H9 (cell line): ENCODE measurements around the gene PTPRC. TPM values are rescaled to one million over a fixed set of nuclear protein-coding genes. Genes with fewer than 3 reads are reported as not detected.

Experiments
- DNase-seq: peaks from one replicate; pipeline ENCODE4 v3.0.0-alpha.2; 2017
- H2AFZ ChIP-seq: one replicate; pipeline ENCODE4 v1.6.1; 2013; ENCODE audit warnings: mild to moderate bottlenecking, low read length, control low read depth, moderate library complexity
- H2AK5ac ChIP-seq: 2 replicates; pipeline ENCODE4 v1.6.1; 2013; ENCODE audit warnings: low read length, control low read depth, mixed read lengths; ENCODE audit not compliant: insufficient read length
- H2BK120ac ChIP-seq: one replicate; pipeline ENCODE4 v1.6.1; 2013; ENCODE audit warnings: low read depth, mild to moderate bottlenecking, low read length, control low read depth, inconsistent platforms; ENCODE audit not compliant: poor library complexity, severe bottlenecking
- H2BK12ac ChIP-seq: 2 replicates; pipeline ENCODE4 v1.6.1; 2013; ENCODE audit warnings: low read length, control low read depth, mixed read lengths, low read depth; ENCODE audit not compliant: insufficient read length
- H2BK15ac ChIP-seq: 2 replicates; pipeline ENCODE4 v1.6.1; 2013; ENCODE audit warnings: low read depth, low read length, control low read depth
- H2BK20ac ChIP-seq: one replicate; pipeline ENCODE4 v1.6.1; 2013; ENCODE audit warnings: low read depth, mild to moderate bottlenecking, low read length, control low read depth, inconsistent platforms; ENCODE audit not compliant: poor library complexity, severe bottlenecking
- H2BK5ac ChIP-seq: 2 replicates; pipeline ENCODE4 v1.6.1; 2013; ENCODE audit warnings: low read length, control low read depth, mixed read lengths; ENCODE audit not compliant: insufficient read length
- H3K14ac ChIP-seq: 2 replicates; pipeline ENCODE4 v1.6.1; 2013; ENCODE audit warnings: low read length, control low read depth; ENCODE audit not compliant: insufficient read depth
- H3K18ac ChIP-seq: 2 replicates; pipeline ENCODE4 v1.6.1; 2013; ENCODE audit warnings: low read depth, mild to moderate bottlenecking, mixed read lengths, low read length, control low read depth; ENCODE audit not compliant: insufficient read length
- H3K23ac ChIP-seq: 2 replicates; pipeline ENCODE4 v1.6.1; 2013; ENCODE audit warnings: low read length, control low read depth, mixed read lengths, low read depth; ENCODE audit not compliant: insufficient read length
- H3K23me2 ChIP-seq: 2 replicates; pipeline ENCODE4 v1.6.1; 2013; ENCODE audit warnings: low read depth, mild to moderate bottlenecking, mixed read lengths, low read length, control low read depth; ENCODE audit not compliant: insufficient read length, poor library complexity, severe bottlenecking
- H3K27ac ChIP-seq: 2 replicates; pipeline ENCODE4 v1.5.1; 2013; ENCODE audit warnings: low read length, control low read depth, mixed read lengths, low read depth; ENCODE audit not compliant: insufficient read length
- H3K27me3 ChIP-seq: 2 replicates; pipeline ENCODE4 v1.6.1; 2013; ENCODE audit warnings: low read length, control low read depth, inconsistent platforms; ENCODE audit not compliant: insufficient read depth
- H3K4ac ChIP-seq: 2 replicates; pipeline ENCODE4 v1.6.1; 2013; ENCODE audit warnings: low read depth, mild to moderate bottlenecking, control low read depth, inconsistent platforms, low read length, moderate library complexity
- H3K4me1 ChIP-seq: 2 replicates; pipeline ENCODE4 v1.6.1; 2013; ENCODE audit warnings: low read length, control low read depth, inconsistent platforms; ENCODE audit not compliant: insufficient read depth
- H3K4me2 ChIP-seq: 2 replicates; pipeline ENCODE4 v1.6.1; 2013; ENCODE audit warnings: low read length, control low read depth, mixed read lengths; ENCODE audit not compliant: insufficient read length, insufficient read depth
- H3K56ac ChIP-seq: 2 replicates; pipeline ENCODE4 v1.6.1; 2013; ENCODE audit warnings: low read depth, mild to moderate bottlenecking, mixed read lengths, low read length, control low read depth; ENCODE audit not compliant: insufficient read length
- H3K79me1 ChIP-seq: 2 replicates; pipeline ENCODE4 v1.6.1; 2013; ENCODE audit warnings: low read depth, mild to moderate bottlenecking, moderate library complexity, low read length, control low read depth, inconsistent platforms; ENCODE audit not compliant: insufficient read depth, poor library complexity, severe bottlenecking
- H3K79me2 ChIP-seq: 2 replicates; pipeline ENCODE4 v1.6.1; 2013; ENCODE audit warnings: low read length, control low read depth, inconsistent platforms; ENCODE audit not compliant: insufficient read depth
- H3K9ac ChIP-seq: 2 replicates; pipeline ENCODE4 v1.6.1; 2013; ENCODE audit warnings: low read length, control low read depth, mixed read lengths; ENCODE audit not compliant: insufficient read length; ENCODE audit errors: extremely low read depth
- H3K9me3 ChIP-seq: one replicate; pipeline ENCODE4 v1.6.1; 2013; ENCODE audit warnings: low read depth, low read length, inconsistent platforms; ENCODE audit not compliant: control insufficient read depth
- H3T11ph ChIP-seq: one replicate; pipeline ENCODE4 v1.6.1; 2013; ENCODE audit warnings: mild to moderate bottlenecking, low read length, control low read depth, inconsistent platforms
- H4K20me1 ChIP-seq: one replicate; pipeline ENCODE4 v1.6.1; 2013; ENCODE audit not compliant: control insufficient read depth, insufficient read length, insufficient read depth
- H4K5ac ChIP-seq: 2 replicates; pipeline ENCODE4 v1.6.1; 2013; ENCODE audit warnings: low read depth, mild to moderate bottlenecking, mixed read lengths, low read length, control low read depth; ENCODE audit not compliant: insufficient read length
- H4K8ac ChIP-seq: replicated peaks from 2 replicates; pipeline ENCODE4 v1.6.1; 2013; ENCODE audit warnings: low read length, control low read depth, mixed read lengths, low read depth; ENCODE audit not compliant: insufficient read length
- H4K91ac ChIP-seq: 2 replicates; pipeline ENCODE4 v1.6.1; 2013; ENCODE audit warnings: low read depth, mild to moderate bottlenecking, moderate library complexity, mixed read lengths, low read length, control low read depth; ENCODE audit not compliant: insufficient read length
- H3K27ac Mint-ChIP-seq, 3 experiments: 2 replicates in 2 of 3; 3 replicates in 1 of 3; pipeline ENCODE4 v1.8.0; 2020 to 2021; ENCODE audit warnings: mixed read lengths in 3 of 3, mild to moderate bottlenecking in 1 of 3, moderate library complexity in 1 of 3
- H3K27me3 Mint-ChIP-seq: 2 replicates; pipeline ENCODE4 v1.8.0; 2021; ENCODE audit warnings: low read depth, mild to moderate bottlenecking, moderate library complexity, mixed read lengths
- H3K36me3 Mint-ChIP-seq, 3 experiments: 2 replicates in 2 of 3; 3 replicates in 1 of 3; pipeline ENCODE4 v1.8.0; 2020 to 2021; ENCODE audit warnings: low read depth in 3 of 3, mixed read lengths in 3 of 3; ENCODE audit not compliant: insufficient read depth in 1 of 3
- H3K4me1 Mint-ChIP-seq, 2 experiments: 2 replicates each; pipeline ENCODE4 v1.8.0; 2020; ENCODE audit warnings: mixed read lengths in 2 of 2
- H3K4me3 Mint-ChIP-seq, 2 experiments: 2 replicates in 1 of 2; 3 replicates in 1 of 2; pipeline ENCODE4 v1.8.0; 2020 to 2021; ENCODE audit warnings: mild to moderate bottlenecking in 2 of 2, mixed read lengths in 2 of 2, moderate library complexity in 1 of 2
- H3K9me3 Mint-ChIP-seq, 2 experiments: 2 replicates in 1 of 2; 3 replicates in 1 of 2; pipeline ENCODE4 v1.8.0; 2020; ENCODE audit warnings: mild to moderate bottlenecking in 2 of 2, mixed read lengths in 2 of 2, moderate library complexity in 1 of 2
- WGBS: extraction: QIAGEN DNeasy Blood & Tissue Kit; methylation state at CpG from one replicate; pipeline ENCODE4 v1.1.7; 2013; ENCODE audit warnings: missing lambda C conversion rate, low lambda C conversion rate, mixed read lengths; ENCODE audit not compliant: insufficient read length; ENCODE audit errors: extremely low coverage; 5-methylcytosine and 5-hydroxymethylcytosine counted together
- total RNA-seq: library from RNA; stranded (reverse); gene quantifications from 2 replicates; pipeline ENCODE4 v1.2.1, GENCODE V29; 2021
- TF ChIP-seq, protein P1 (sequence below): fragments of 200-600 bp; sonication (generic); conservative IDR thresholded peaks from 3 replicates; pipeline ENCODE4 v1.8.0; 2021; ENCODE audit warnings: antibody characterized with exemption, mild to moderate bottlenecking

Gene PTPRC
- total RNA-seq, 1 experiment from 2014 or later: not detected

DNA sequence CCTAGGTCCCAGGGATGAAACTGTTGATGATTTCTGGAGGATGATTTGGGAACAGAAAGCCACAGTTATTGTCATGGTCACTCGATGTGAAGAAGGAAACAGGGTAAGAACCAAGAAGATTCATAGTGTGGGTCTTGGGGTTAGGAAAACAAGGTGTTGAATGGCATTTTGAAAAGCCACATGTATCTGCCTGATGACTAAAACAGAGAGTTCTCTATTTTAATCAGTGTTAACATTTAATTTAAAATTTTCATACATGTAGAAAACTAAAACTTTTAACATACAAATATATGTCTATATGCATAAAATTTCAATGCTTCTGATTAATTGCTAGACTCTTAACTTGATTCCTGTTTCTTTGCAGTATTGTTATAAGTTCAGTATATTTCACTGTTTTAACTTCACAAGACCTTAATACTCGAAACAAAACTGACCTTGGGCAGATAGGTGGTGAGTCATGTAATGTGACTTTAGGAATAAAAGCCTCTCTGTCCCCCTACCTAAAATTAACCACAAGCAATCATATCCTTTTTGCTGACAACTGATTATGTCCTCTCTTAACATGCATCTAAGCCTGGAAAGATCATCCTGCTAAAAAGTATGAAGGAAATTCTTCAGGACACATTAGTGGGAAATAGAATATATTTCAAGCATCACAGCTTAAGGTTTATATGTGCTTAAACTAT, 95.6 kb downstream of the PTPRC start:
- TF ChIP-seq, protein P1, sequence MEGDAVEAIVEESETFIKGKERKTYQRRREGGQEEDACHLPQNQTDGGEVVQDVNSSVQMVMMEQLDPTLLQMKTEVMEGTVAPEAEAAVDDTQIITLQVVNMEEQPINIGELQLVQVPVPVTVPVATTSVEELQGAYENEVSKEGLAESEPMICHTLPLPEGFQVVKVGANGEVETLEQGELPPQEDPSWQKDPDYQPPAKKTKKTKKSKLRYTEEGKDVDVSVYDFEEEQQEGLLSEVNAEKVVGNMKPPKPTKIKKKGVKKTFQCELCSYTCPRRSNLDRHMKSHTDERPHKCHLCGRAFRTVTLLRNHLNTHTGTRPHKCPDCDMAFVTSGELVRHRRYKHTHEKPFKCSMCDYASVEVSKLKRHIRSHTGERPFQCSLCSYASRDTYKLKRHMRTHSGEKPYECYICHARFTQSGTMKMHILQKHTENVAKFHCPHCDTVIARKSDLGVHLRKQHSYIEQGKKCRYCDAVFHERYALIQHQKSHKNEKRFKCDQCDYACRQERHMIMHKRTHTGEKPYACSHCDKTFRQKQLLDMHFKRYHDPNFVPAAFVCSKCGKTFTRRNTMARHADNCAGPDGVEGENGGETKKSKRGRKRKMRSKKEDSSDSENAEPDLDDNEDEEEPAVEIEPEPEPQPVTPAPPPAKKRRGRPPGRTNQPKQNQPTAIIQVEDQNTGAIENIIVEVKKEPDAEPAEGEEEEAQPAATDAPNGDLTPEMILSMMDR: no peak
- Histone ChIP-seq H3K56ac (no peak overlapping the region), H4K20me1 (no peaks in the 10 kb centered on the region), H4K91ac (no peak overlapping the region), H4K8ac (no peak overlapping the region), H3K79me1 (no peaks in the 10 kb centered on the region), H3K4me1 (no peaks in the 10 kb centered on the region; the same call in none of the 2 replicates), H2AFZ (no peak overlapping the region), H3K23ac (no peak overlapping the region), H3K18ac (no peak overlapping the region), H2BK120ac (no peak overlapping the region), H3K9ac (no peak overlapping the region), H3K4ac (no peak overlapping the region), H3K27ac (no peak overlapping the region), H2BK12ac (no peak overlapping the region), H3T11ph (no peak overlapping the region), H3K9me3 (no peaks in the 10 kb centered on the region), H4K5ac (no peak overlapping the region), H3K4me2 (no peak overlapping the region), H3K27me3 (no peaks in the 10 kb centered on the region), H3K14ac (no peak overlapping the region), H2AK5ac (no peak overlapping the region), H2BK15ac (no peak overlapping the region), H3K23me2 (no peaks in the 10 kb centered on the region), H2BK20ac (no peak overlapping the region), H2BK5ac (no peak overlapping the region), H3K79me2 (no peaks in the 10 kb centered on the region)
- Mint-ChIP-seq H3K27ac (no peak overlapping the region), H3K4me1 (peaks cover 0 to 6% of the 10 kb centered on the region in 2 experiments; a peak in 1 of 4 replicates), H3K9me3 (peaks cover 0 to 10% of the 10 kb centered on the region in 2 experiments; a peak in 2 of 5 replicates), H3K36me3 (no peaks in the 10 kb centered on the region; a peak in 1 of 7 replicates), H3K27me3 (no peaks in the 10 kb centered on the region), H3K4me3 (no peak overlapping the region)
- DNase-seq: no peak
- no CpG with 5 or more reads among the region's 2 CpGs for WGBS
